Measurements from ENCODE around the gene IFI27L2.
A peak's percentile ranks its signal among the peaks of the same experiment; 100 is the strongest.

The IFI27L2 gene

DNA sequence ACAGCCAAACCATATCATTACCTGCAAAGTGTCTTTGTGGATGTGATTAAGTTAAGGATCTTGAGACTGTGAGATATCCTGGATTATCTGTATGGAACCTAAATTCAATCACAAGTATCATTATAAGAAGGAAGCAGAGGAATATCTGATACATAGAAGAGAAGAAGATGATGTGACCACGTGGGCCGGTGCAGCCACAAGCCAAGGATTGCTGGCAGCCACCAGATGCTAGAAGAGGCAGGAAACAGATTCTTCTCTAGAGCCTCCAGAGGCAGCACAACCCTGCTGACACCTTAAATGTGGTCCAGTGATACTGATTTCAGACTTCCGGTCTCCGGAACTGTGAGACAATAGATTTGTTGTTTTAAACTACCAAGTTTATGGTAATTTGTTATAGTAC lies 6.1 kb upstream of the IFI27L2 start:
- no peak overlapping the region for H3K4me3 ChIP-seq (ENCODE audit: low read depth, low read length)
- no peak for DNase-seq (ENCODE audit: low read depth)
- TF ChIP-seq, protein P1, sequence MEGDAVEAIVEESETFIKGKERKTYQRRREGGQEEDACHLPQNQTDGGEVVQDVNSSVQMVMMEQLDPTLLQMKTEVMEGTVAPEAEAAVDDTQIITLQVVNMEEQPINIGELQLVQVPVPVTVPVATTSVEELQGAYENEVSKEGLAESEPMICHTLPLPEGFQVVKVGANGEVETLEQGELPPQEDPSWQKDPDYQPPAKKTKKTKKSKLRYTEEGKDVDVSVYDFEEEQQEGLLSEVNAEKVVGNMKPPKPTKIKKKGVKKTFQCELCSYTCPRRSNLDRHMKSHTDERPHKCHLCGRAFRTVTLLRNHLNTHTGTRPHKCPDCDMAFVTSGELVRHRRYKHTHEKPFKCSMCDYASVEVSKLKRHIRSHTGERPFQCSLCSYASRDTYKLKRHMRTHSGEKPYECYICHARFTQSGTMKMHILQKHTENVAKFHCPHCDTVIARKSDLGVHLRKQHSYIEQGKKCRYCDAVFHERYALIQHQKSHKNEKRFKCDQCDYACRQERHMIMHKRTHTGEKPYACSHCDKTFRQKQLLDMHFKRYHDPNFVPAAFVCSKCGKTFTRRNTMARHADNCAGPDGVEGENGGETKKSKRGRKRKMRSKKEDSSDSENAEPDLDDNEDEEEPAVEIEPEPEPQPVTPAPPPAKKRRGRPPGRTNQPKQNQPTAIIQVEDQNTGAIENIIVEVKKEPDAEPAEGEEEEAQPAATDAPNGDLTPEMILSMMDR (IDR thresholded peaks at IDR 0.05; ENCODE audit: insufficient read depth, low read depth, low read length, missing control alignments), result no peak

DNA sequence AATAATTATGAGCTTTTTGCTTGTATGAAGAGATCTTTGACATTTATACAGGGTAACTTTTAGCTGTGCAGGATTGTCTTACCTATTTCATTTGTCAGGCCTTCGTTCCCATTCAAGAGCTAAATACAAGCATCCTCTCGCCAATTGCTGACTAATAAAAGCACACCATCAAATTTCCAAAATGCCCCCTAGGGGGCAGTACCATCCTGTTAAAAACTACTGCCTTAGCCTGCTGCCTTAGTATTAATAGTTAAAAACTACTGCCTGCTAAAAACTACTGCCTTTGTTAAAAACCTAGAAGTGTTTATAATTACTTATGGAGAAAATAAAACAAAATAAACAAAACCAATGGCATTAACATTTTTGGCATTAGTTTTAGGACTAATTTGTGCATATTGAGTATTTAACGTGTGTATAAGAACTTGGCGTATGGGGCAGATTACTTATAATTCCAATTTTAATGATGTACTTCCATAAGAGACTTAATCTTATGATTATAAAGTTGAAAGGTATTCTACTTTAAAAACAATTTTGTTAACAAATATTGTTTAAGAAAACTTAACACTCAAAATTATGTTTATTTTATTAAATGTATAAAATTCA lies 3.0 kb upstream of the IFI27L2 start:
- DNase-seq (ENCODE audit: low read depth), result peak; percentile 73
- TF ChIP-seq, protein P1 (IDR thresholded peaks at IDR 0.05; ENCODE audit: insufficient read depth, low read depth, low read length, missing control alignments), result peak; percentile 66

GRCh38 chr14:94129758-94130414 lies 482 bp upstream of the IFI27L2 start:
- TF ChIP-seq, protein P1 (IDR thresholded peaks at IDR 0.05; ENCODE audit: insufficient read depth, low read depth, low read length, missing control alignments), result no peak
- peak overlapping the region; percentile 87 for H3K4me3 ChIP-seq (ENCODE audit: low read depth, low read length)
- DNase-seq (ENCODE audit: low read depth), result peak; percentile 34

More for the DNA sequence above, 3.0 kb upstream of the IFI27L2 start:
- H3K4me3 ChIP-seq (ENCODE audit: low read depth, low read length), result no peak overlapping the region

GRCh38 chr14:94128216-94128839 lies 1.1 kb downstream of the IFI27L2 start:
- TF ChIP-seq, protein P1 (IDR thresholded peaks at IDR 0.05; ENCODE audit: insufficient read depth, low read depth, low read length, missing control alignments), result no peak
- peak overlapping the region; percentile 87 for H3K4me3 ChIP-seq (ENCODE audit: low read depth, low read length)
- no peak for DNase-seq (ENCODE audit: low read depth)

- H3K4me3 ChIP-seq (ENCODE audit: low read depth, low read length), result no peak overlapping the region
- TF ChIP-seq, protein P1 (IDR thresholded peaks at IDR 0.05; ENCODE audit: insufficient read depth, low read depth, low read length, missing control alignments), result no peak
- no peak for DNase-seq (ENCODE audit: low read depth)
Observed at GRCh38 chr14:94127330-94127729, 2.1 kb downstream of the IFI27L2 start.

GRCh38 chr14:94126800-94127199 lies 2.6 kb downstream of the IFI27L2 start:
- TF ChIP-seq, protein P1 (IDR thresholded peaks at IDR 0.05; ENCODE audit: insufficient read depth, low read depth, low read length, missing control alignments), result no peak
- H3K4me3 ChIP-seq (ENCODE audit: low read depth, low read length), result no peak overlapping the region
- DNase-seq (ENCODE audit: low read depth), result no peak
